ENCODE measurements around the gene MYOG.

MYOG gene

DNA sequence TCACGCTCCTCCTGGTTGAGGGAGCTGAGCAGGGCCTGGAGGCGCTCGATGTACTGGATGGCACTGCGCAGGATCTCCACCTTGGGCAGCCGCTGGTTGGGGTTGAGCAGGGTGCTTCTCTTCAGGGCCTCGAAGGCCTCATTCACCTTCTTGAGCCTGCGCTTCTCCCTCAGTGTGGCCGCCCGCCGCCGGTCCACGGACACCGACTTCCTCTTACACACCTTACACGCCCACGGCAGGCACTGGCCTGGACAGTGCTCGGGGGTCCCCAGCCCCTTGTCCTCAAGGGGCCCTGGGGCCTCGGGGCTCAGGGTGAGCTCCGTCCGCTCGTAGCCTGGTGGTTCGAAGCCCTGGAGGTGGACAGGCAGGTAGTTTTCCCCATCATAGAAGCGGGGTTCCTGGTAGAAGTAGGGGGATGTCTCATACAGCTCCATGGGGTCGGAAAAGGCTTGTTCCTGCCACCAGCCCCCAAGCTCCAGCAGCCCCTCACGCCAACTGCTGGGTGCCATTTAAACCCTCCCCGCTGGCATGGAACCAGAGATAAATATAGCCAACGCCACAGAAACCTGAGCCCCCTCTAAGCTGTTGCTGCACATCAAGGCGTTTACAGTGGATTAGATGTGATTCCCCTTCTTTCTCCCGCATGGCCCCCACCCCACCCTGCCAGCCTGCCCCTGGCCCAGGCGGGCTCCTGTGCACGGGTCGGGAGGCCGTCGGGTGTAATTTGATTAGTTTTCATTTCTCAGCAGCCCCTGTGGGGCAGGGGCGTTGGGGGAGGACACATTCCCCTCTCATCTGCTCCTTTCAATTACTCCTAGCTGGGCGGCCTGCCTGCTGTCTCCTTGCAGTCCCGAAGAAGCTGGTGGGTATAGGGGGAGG, at the start of gene MYOG:
MYOG (minus strand) TSS at position 485 of the 879 bp plus-strand sequence; CDS start at position 434, 51 bp downstream.
- Histone ChIP-seq H3K9me3 (no peaks in the 10 kb centered on the region), H3K27ac (no peak within 1 kb of the TSS), H3K36me3 (peaks cover 2% of the 10 kb centered on the region), H3K4me3 (ENCODE audit: low read depth in 1 of 2, low read length in 1 of 2) (no peak within 1 kb of the TSS), H3K4me1 (ENCODE audit: control insufficient read depth in 1 of 2, insufficient read depth in 1 of 2, low read depth in 1 of 2, low read length in 1 of 2) (peaks cover 15 to 16% of the 10 kb centered on the region in 2 experiments), H3K27me3 (no peaks in the 10 kb centered on the region)
- TF ChIP-seq, protein P1, sequence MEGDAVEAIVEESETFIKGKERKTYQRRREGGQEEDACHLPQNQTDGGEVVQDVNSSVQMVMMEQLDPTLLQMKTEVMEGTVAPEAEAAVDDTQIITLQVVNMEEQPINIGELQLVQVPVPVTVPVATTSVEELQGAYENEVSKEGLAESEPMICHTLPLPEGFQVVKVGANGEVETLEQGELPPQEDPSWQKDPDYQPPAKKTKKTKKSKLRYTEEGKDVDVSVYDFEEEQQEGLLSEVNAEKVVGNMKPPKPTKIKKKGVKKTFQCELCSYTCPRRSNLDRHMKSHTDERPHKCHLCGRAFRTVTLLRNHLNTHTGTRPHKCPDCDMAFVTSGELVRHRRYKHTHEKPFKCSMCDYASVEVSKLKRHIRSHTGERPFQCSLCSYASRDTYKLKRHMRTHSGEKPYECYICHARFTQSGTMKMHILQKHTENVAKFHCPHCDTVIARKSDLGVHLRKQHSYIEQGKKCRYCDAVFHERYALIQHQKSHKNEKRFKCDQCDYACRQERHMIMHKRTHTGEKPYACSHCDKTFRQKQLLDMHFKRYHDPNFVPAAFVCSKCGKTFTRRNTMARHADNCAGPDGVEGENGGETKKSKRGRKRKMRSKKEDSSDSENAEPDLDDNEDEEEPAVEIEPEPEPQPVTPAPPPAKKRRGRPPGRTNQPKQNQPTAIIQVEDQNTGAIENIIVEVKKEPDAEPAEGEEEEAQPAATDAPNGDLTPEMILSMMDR (IDR thresholded peaks at IDR 0.05) = no peak

DNA sequence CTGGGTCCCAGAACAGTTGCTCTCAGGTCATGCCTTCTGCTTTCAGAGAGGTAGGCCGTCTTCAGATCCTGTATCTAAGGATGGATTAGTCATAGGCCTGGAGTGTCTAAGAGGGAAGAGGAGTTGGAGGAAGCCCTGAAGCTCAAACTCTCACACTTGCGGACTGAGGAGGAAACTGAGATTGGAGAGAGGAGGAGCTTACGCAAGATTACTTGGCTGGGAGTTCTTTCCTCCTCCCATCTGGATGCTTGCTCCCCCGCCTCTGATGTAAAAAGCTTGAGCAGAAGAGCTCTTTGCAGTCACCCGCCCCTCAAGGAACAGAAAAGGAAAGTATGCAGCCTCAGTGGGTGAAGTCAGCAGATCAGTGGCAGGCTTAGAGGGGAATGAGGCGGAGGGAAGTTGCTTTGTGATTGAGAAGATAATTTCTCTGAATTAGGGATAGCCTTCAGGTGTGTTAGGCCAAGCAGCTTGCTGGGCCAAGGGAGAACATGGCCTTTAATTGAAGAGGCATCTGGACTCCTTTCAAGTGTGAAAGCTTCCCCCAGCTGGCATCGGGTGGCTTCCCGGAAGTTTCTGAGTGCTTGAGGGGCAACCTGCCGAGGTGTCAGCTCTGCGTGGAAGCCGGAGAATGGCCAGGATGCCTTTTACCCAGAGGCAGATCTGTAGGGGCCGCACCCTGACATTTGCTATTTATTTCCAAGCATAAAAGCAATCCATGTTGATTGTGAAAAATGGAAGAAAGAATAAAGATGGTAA, 48.3 kb upstream of the MYOG start:
- H3K9me3 ChIP-seq = no peaks in the 10 kb centered on the region
- H3K27me3 ChIP-seq = peaks cover 98% of the 10 kb centered on the region
- TF ChIP-seq, protein P1 (IDR thresholded peaks at IDR 0.05) = no peak
- no peak overlapping the region for H3K27ac ChIP-seq
- no peaks in the 10 kb centered on the region for H3K36me3 ChIP-seq
- no peak overlapping the region for H3K4me3 ChIP-seq (ENCODE audit: low read depth in 1 of 2, low read length in 1 of 2)
- peaks cover 8 to 9% of the 10 kb centered on the region in 2 experiments for H3K4me1 ChIP-seq (ENCODE audit: control insufficient read depth in 1 of 2, insufficient read depth in 1 of 2, low read depth in 1 of 2, low read length in 1 of 2)

DNA sequence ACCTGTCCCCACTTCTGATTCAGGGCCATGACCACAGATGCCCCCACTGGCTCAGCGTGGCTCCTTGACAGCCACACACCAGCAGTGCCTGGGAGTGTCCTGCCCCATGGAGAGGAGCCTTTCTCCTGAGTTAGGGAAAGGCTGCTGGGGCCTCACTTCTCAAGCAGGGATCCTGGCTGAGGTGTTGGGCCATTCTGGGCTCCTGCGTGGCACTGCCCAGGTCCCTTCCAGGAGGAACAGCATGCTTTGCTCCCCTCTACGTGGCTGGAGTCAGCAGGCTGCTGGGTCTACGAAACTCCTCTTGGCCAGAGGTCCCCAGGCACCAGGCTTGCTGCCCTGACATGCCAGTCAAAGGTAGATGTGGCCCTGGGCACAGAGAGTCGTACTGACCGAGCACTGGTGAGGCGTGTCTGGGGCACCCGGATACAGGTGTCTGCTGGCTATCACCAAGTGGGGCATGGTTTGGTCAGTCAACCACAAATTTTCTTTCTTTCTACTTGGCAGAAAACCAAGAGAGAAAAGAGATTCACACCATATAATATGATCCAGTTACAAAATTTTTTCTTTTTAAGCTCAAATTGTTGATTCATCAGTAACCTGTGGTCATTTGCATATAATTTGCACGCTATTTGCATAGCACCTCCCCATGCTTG, 45.9 kb upstream of the MYOG start:
- peaks cover 98% of the 10 kb centered on the region for H3K27me3 ChIP-seq
- no peaks in the 10 kb centered on the region for H3K9me3 ChIP-seq
- peaks cover 11 to 14% of the 10 kb centered on the region in 2 experiments for H3K4me1 ChIP-seq (ENCODE audit: control insufficient read depth in 1 of 2, insufficient read depth in 1 of 2, low read depth in 1 of 2, low read length in 1 of 2)
- TF ChIP-seq, protein P1 (IDR thresholded peaks at IDR 0.05) = no peak
- no peak overlapping the region for H3K27ac ChIP-seq
- H3K4me3 ChIP-seq (ENCODE audit: low read depth in 1 of 2, low read length in 1 of 2) = no peak overlapping the region
- no peaks in the 10 kb centered on the region for H3K36me3 ChIP-seq

DNA sequence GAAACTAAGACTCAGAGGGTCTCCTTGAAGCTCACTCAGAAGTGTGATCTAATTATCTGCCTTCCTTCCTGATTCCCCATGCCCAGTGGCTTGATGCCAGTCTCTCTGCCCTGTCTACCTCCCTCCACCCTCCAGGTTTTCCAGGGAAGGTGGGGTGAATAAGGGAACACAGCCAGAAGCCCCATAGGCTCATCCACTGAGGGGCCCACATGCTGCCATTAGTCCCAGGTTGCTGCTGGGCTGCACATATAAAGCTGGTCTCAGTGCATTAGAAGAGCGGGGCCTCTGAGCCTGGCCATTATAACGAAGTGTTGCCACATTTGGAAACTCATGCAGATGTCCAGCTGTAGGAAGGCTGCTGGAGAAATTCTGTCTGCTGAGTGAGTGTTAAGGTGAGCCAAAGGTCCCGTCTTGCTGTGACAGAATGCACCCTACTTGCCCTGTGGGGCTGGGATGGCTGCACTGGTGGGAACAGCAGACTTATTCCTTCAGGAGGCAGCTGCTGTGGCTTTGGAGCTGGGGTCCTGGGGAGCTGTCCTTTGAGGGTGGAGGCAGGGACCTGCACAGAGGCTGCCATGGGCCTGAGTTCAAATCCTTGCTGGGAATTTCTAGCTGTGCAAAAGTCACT, 44.7 kb upstream of the MYOG start:
- H3K4me3 ChIP-seq (ENCODE audit: low read depth in 1 of 2, low read length in 1 of 2) = no peak overlapping the region
- peaks cover 98% of the 10 kb centered on the region for H3K27me3 ChIP-seq
- peaks cover 20 to 26% of the 10 kb centered on the region in 2 experiments for H3K4me1 ChIP-seq (ENCODE audit: control insufficient read depth in 1 of 2, insufficient read depth in 1 of 2, low read depth in 1 of 2, low read length in 1 of 2)
- TF ChIP-seq, protein P1 (IDR thresholded peaks at IDR 0.05) = no peak
- H3K9me3 ChIP-seq = no peaks in the 10 kb centered on the region
- no peaks in the 10 kb centered on the region for H3K36me3 ChIP-seq
- no peak overlapping the region for H3K27ac ChIP-seq
